ENCODE measurements around the gene DNAJC5G.
A peak's percentile ranks its signal among the peaks of the same experiment; 100 is the strongest.

Gene DNAJC5G

GRCh38 chr2:27308359-27308881 lies 33.2 kb downstream of the DNAJC5G start, which contains the start of gene UCN:
Gene UCN (minus strand): TSS chr2:27308445. CDS start chr2:27307895, 550 bp downstream.
- POLR2A ChIA-PET: interaction anchor here (0.8 to 1.4 kb wide), 2 partner anchors 14 to 61 kb away, joined by 3 to 4 read pairs; partner anchors contain the start of gene MPV17
- CTCF ChIA-PET: interaction anchor here (0.8 kb wide), 1 partner anchor 12 kb away, joined by 4 read pairs; no protein-coding TSS in a partner anchor
- no peak within 1 kb of the TSS for H3K4me3 ChIP-seq (ENCODE audit: low read depth, low read length)

More at GRCh38 chr2:27308359-27308881, 33.2 kb downstream of the DNAJC5G start, which contains the start of gene UCN:
- Histone ChIP-seq H3K27ac (ENCODE audit: extremely low read depth, low read depth, low read length) (no peak within 1 kb of the TSS), H3K9me3 (ENCODE audit: control insufficient read depth, insufficient read depth, low read depth, low read length) (no peaks in the 10 kb centered on the region), H3K36me3 (ENCODE audit: control insufficient read depth in 2 of 2, insufficient read depth in 1 of 2, low read length in 2 of 2) (peaks cover 0 to 29% of the 10 kb centered on the region in 2 experiments; a peak in 2 of 3 replicates), H3K4me1 (ENCODE audit: control insufficient read depth, insufficient read depth, low read length) (no peaks in the 10 kb centered on the region)
- TF ChIP-seq ZNF843 (tag by site-specific recombination; IDR thresholded peaks at IDR 0.05) (no peak), ZIC2 (tag by site-specific recombination; IDR thresholded peaks at IDR 0.05) (peak; percentile 49), HOXC10 (CRISPR knock-in tag; IDR thresholded peaks at IDR 0.05) (no peak), ZNF529 (tag by site-specific recombination; IDR thresholded peaks at IDR 0.05; ENCODE audit: insufficient replicate concordance) (no peak), GLIS2 (tag by site-specific recombination; IDR thresholded peaks at IDR 0.05) (no peak), ZNF416 (tag by site-specific recombination; IDR thresholded peaks at IDR 0.05) (no peak), ZNF433 (tag by site-specific recombination; IDR thresholded peaks at IDR 0.05; ENCODE audit: low read depth) (no peak), ZFP69B (tag by site-specific recombination; IDR thresholded peaks at IDR 0.05) (peak; percentile 73), ZBTB20 (tag by site-specific recombination; IDR thresholded peaks at IDR 0.05) (no peak), ZSCAN16 (tag by site-specific recombination; IDR thresholded peaks at IDR 0.05) (no peak), ZBTB1 (tag by site-specific recombination; IDR thresholded peaks at IDR 0.05) (no peak), ZNF548 (tag by site-specific recombination; IDR thresholded peaks at IDR 0.05) (no peak), KLF7 (tag by site-specific recombination; IDR thresholded peaks at IDR 0.05; ENCODE audit: borderline replicate concordance) (no peak), ZNF692 (tag by site-specific recombination; IDR thresholded peaks at IDR 0.05) (peak; percentile 95), ZNF664 (tag by site-specific recombination; IDR thresholded peaks at IDR 0.05) (no peak), ZNF138 (tag by site-specific recombination; IDR thresholded peaks at IDR 0.05; ENCODE audit: borderline replicate concordance) (no peak), ZFP37 (tag by site-specific recombination; IDR thresholded peaks at IDR 0.05) (no peak), ZNF544 (tag by site-specific recombination; IDR thresholded peaks at IDR 0.05) (no peak), GLIS1 (tag by site-specific recombination; IDR thresholded peaks at IDR 0.05) (no peak), ZNF140 (tag by site-specific recombination; IDR thresholded peaks at IDR 0.05) (no peak), ZBTB8A (tag by site-specific recombination; IDR thresholded peaks at IDR 0.05) (no peak), PRDM6 (tag by site-specific recombination; IDR thresholded peaks at IDR 0.05) (no peak)
- TF ChIP-seq, protein P1, sequence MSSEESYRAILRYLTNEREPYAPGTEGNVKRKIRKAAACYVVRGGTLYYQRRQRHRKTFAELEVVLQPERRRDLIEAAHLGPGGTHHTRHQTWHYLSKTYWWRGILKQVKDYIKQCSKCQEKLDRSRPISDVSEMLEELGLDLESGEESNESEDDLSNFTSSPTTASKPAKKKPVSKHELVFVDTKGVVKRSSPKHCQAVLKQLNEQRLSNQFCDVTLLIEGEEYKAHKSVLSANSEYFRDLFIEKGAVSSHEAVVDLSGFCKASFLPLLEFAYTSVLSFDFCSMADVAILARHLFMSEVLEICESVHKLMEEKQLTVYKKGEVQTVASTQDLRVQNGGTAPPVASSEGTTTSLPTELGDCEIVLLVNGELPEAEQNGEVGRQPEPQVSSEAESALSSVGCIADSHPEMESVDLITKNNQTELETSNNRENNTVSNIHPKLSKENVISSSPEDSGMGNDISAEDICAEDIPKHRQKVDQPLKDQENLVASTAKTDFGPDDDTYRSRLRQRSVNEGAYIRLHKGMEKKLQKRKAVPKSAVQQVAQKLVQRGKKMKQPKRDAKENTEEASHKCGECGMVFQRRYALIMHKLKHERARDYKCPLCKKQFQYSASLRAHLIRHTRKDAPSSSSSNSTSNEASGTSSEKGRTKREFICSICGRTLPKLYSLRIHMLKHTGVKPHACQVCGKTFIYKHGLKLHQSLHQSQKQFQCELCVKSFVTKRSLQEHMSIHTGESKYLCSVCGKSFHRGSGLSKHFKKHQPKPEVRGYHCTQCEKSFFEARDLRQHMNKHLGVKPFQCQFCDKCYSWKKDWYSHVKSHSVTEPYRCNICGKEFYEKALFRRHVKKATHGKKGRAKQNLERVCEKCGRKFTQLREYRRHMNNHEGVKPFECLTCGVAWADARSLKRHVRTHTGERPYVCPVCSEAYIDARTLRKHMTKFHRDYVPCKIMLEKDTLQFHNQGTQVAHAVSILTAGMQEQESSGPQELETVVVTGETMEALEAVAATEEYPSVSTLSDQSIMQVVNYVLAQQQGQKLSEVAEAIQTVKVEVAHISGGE (tag by site-specific recombination; conservative IDR thresholded peaks at IDR 0.05; ENCODE audit: low read depth): no peak
- TF ChIP-seq, protein P2, sequence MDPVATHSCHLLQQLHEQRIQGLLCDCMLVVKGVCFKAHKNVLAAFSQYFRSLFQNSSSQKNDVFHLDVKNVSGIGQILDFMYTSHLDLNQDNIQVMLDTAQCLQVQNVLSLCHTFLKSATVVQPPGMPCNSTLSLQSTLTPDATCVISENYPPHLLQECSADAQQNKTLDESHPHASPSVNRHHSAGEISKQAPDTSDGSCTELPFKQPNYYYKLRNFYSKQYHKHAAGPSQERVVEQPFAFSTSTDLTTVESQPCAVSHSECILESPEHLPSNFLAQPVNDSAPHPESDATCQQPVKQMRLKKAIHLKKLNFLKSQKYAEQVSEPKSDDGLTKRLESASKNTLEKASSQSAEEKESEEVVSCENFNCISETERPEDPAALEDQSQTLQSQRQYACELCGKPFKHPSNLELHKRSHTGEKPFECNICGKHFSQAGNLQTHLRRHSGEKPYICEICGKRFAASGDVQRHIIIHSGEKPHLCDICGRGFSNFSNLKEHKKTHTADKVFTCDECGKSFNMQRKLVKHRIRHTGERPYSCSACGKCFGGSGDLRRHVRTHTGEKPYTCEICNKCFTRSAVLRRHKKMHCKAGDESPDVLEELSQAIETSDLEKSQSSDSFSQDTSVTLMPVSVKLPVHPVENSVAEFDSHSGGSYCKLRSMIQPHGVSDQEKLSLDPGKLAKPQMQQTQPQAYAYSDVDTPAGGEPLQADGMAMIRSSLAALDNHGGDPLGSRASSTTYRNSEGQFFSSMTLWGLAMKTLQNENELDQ (tag by site-specific recombination; IDR thresholded peaks at IDR 0.05; ENCODE audit: low read depth): no peak
- TF ChIP-seq, protein P3, sequence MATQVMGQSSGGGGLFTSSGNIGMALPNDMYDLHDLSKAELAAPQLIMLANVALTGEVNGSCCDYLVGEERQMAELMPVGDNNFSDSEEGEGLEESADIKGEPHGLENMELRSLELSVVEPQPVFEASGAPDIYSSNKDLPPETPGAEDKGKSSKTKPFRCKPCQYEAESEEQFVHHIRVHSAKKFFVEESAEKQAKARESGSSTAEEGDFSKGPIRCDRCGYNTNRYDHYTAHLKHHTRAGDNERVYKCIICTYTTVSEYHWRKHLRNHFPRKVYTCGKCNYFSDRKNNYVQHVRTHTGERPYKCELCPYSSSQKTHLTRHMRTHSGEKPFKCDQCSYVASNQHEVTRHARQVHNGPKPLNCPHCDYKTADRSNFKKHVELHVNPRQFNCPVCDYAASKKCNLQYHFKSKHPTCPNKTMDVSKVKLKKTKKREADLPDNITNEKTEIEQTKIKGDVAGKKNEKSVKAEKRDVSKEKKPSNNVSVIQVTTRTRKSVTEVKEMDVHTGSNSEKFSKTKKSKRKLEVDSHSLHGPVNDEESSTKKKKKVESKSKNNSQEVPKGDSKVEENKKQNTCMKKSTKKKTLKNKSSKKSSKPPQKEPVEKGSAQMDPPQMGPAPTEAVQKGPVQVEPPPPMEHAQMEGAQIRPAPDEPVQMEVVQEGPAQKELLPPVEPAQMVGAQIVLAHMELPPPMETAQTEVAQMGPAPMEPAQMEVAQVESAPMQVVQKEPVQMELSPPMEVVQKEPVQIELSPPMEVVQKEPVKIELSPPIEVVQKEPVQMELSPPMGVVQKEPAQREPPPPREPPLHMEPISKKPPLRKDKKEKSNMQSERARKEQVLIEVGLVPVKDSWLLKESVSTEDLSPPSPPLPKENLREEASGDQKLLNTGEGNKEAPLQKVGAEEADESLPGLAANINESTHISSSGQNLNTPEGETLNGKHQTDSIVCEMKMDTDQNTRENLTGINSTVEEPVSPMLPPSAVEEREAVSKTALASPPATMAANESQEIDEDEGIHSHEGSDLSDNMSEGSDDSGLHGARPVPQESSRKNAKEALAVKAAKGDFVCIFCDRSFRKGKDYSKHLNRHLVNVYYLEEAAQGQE (tag by site-specific recombination; IDR thresholded peaks at IDR 0.05): peak; percentile 94

Measured in HEK293 (cell line).